GM12892 (cell line): ENCODE measurements around the gene GALNT13.

Experiments used
- DNase-seq: peaks from one replicate; pipeline ENCODE4 v3.0.0; 2011; ENCODE audit not compliant: insufficient read length
- FAIRE-seq: peaks from 2 replicates; lab custom pipeline; 2011; peaks lifted over from hg19 to GRCh38; lab: Jason Lieb, UNC
- POLR2A ChIP-seq: IDR thresholded peaks from 2 replicates; pipeline ENCODE4 v1.6.1; 2011; ENCODE audit warnings: low read depth, low read length, control low read depth
- POLR2AphosphoS5 ChIP-seq: IDR thresholded peaks from 2 replicates; pipeline ENCODE4 v1.6.1; 2011; ENCODE audit warnings: low read depth, low read length, control low read depth
- TAF1 ChIP-seq: IDR thresholded peaks from 2 replicates; pipeline ENCODE4 v1.6.1; 2011; ENCODE audit warnings: low read depth, mild to moderate bottlenecking, control low read depth, low read length, borderline replicate concordance

The GALNT13 gene

GRCh38 chr2:154140249-154141025 lies 268.7 kb downstream of the GALNT13 start:
- no peak for DNase-seq
- no peak for TF ChIP-seq POLR2A
- no peak for TF ChIP-seq TAF1
- no peak for TF ChIP-seq POLR2AphosphoS5
- no peak for FAIRE-seq

GRCh38 chr2:154142480-154142879 lies 270.8 kb downstream of the GALNT13 start:
- no peak for FAIRE-seq
- no peak for DNase-seq
- TF ChIP-seq POLR2A (no peak), TAF1 (no peak), POLR2AphosphoS5 (no peak)

GRCh38 chr2:154143105-154143504 lies 271.4 kb downstream of the GALNT13 start:
- FAIRE-seq (no peak), DNase-seq (no peak)
- no peak for TF ChIP-seq POLR2A
- no peak for TF ChIP-seq TAF1

- TF ChIP-seq POLR2A: no peak
- TF ChIP-seq TAF1: no peak
- TF ChIP-seq POLR2AphosphoS5: no peak
- DNase-seq (no peak), FAIRE-seq (no peak)
Measured at GRCh38 chr2:154158101-154158500, 286.4 kb downstream of the GALNT13 start.

DNA sequence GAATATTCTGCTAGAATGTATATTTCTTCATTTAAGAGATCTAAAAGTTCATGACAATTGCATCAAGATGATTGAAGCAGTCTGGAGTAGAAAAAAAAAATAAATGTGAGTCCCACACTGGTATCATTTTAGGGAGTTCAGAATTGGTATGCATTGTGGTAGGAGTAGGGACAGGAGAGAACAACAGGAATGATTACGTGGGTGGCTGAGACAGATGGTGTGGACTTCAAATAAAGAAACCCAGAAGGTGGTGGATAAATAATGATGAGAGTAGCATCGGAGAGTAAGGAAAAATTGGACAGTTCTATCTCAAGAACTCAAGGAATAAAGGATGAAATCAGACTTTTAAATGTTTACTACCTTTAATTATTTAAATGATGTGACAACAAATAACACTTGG lies 289.6 kb downstream of the GALNT13 start:
- DNase-seq (no peak), FAIRE-seq (no peak)
- TF ChIP-seq TAF1: no peak
- TF ChIP-seq POLR2AphosphoS5: no peak
- TF ChIP-seq POLR2A: no peak

DNA sequence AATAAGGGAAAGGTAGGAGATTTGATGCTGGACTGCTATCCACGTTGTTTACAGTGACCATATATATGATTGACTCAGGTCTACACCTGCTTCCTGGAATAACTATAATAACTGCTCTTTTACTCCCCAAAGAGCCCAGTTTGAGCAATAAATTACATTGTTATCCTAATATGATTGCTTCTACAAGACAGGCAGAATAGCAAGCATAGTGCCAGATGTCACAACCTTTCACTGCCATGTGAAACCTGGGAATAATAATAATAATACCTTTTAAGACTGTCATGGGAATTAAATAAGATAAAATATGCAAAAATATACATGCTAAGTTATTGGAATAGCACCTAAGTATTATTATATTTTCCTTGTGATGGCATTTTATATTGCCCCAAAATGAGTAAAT lies 298.7 kb downstream of the GALNT13 start:
- no peak for FAIRE-seq
- DNase-seq: no peak
- TF ChIP-seq POLR2AphosphoS5 (no peak), POLR2A (no peak), TAF1 (no peak)

DNA sequence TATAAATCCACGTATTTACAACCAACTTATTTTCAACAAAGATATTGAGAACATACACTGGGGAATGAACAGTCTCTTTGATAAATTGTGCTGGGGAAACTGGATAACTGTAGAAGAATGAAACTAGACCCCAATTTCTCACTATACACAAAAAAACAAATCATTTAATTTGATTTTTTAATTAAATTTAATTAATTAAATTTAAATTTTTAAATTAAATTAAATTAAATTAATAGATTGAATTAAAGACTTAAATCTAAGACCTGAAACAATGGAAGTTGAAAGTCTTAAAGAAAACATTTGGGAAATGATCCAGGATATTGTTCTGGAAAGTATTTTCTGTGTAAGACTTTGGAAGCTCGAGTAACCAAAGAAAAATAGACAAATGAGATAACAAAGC lies 301.4 kb downstream of the GALNT13 start:
- TF ChIP-seq POLR2AphosphoS5 (no peak), POLR2A (no peak), TAF1 (no peak)
- DNase-seq (no peak), FAIRE-seq (no peak)

DNA sequence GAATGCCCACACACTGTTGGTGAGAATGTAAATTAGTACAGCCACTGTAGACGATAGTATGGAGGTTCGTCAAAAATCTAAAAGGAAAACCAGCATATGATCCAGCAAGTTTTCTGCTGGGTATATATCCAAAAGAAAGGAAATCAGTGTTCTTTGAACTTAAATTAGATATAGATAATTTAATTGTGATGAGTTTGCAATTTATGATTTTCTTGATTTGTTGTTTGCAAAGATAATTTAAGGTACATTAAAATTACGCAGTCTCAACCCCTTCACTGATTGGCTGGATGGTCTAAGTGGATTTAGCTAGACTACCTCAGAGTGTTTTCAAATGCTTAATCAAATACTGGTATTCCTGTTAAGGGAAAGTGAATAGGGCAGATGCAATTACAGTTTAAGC lies 302.2 kb downstream of the GALNT13 start:
- TF ChIP-seq TAF1: no peak
- TF ChIP-seq POLR2A: no peak
- no peak for TF ChIP-seq POLR2AphosphoS5
- FAIRE-seq (no peak), DNase-seq (no peak)

DNA sequence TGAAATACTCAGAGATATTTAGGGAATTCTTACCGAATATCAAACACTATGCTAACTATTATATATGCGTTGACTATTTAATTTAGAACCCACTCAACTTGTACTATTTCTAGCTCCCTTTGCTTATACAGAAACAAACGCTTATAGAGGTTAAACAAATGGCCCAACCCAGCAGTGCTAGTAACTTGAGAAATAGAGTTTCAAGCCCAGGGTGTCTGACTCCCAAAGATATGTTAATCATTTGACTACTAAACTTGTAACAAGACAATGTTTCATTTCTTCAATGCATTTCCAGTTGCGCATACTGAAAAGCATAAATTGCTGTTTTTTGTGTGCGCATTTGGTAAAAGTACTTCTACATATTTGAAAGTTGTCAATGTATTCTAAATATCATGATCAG lies 310.3 kb downstream of the GALNT13 start:
- DNase-seq: no peak
- no peak for TF ChIP-seq POLR2AphosphoS5
- TF ChIP-seq POLR2A: no peak
- no peak for TF ChIP-seq TAF1
- no peak for FAIRE-seq

GRCh38 chr2:154187948-154188347 lies 316.2 kb downstream of the GALNT13 start:
- FAIRE-seq: no peak
- DNase-seq: no peak

GRCh38 chr2:154189953-154190352 lies 318.2 kb downstream of the GALNT13 start:
- DNase-seq (no peak), FAIRE-seq (no peak)
- TF ChIP-seq TAF1 (no peak), POLR2AphosphoS5 (no peak), POLR2A (no peak)

More at GRCh38 chr2:154187948-154188347, 316.2 kb downstream of the GALNT13 start:
- TF ChIP-seq TAF1 (no peak), POLR2A (no peak), POLR2AphosphoS5 (no peak)

DNA sequence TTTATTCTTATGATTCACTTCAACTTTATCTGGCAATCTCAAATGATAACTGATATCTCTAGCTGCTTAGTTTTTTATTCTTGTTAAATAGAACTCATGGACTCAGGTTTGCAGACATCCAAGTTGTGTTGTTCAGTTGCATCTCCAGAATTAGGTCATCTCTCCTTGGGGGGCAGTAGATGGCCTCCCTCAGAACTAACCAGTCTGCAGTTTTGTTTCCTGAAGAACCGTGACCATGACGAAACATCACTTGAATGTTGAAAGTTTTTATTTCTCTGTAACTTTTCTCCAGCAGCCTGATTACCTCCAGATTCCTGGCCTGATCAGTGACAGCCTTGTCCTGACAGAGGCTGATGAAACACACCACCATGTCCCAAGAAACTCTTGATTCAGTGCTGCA lies 321.5 kb downstream of the GALNT13 start:
- DNase-seq (no peak), FAIRE-seq (no peak)
- no peak for TF ChIP-seq POLR2AphosphoS5
- TF ChIP-seq TAF1: no peak
- no peak for TF ChIP-seq POLR2A
